Osteoblast (primary cell): ENCODE data around the gene UNKL. TPM values are rescaled to one million over a fixed set of nuclear protein-coding genes. Genes with fewer than 3 reads are reported as not detected.

Experiments
- DNase-seq: peaks from one replicate; pipeline ENCODE4 v3.0.0; 2011; ENCODE audit warnings: low spot score, mixed read lengths; ENCODE audit not compliant: insufficient read length; ENCODE audit errors: missing footprints
- H2AFZ ChIP-seq: 2 replicates; pipeline ENCODE4 v1.6.0; 2011; ENCODE audit warnings: mild to moderate bottlenecking, low read length
- H3K27ac ChIP-seq: 2 replicates; pipeline ENCODE4 v1.5.1; 2011; ENCODE audit warnings: mild to moderate bottlenecking, low read depth, low read length, moderate library complexity
- H3K27me3 ChIP-seq: 2 replicates; pipeline ENCODE4 v1.6.0; 2012; ENCODE audit warnings: mild to moderate bottlenecking, control low read depth, inconsistent platforms, low read length, moderate library complexity; ENCODE audit not compliant: insufficient read depth
- H3K36me3 ChIP-seq: 2 replicates; pipeline ENCODE4 v1.5.1; 2011; ENCODE audit warnings: mild to moderate bottlenecking, low read length, control low read depth, moderate library complexity; ENCODE audit not compliant: insufficient read depth
- H3K4me1 ChIP-seq: 2 replicates; pipeline ENCODE4 v1.5.1; 2011; ENCODE audit warnings: mild to moderate bottlenecking, low read length, control low read depth, moderate library complexity; ENCODE audit not compliant: insufficient read depth
- H3K4me2 ChIP-seq: 2 replicates; pipeline ENCODE4 v1.6.0; 2011; ENCODE audit warnings: mild to moderate bottlenecking, low read length; ENCODE audit not compliant: insufficient read depth
- H3K4me3 ChIP-seq: fragments of 200-600 bp; sonication (generic); 3 replicates; pipeline ENCODE4 v1.5.1; 2012; ENCODE audit warnings: mild to moderate bottlenecking, low read length, inconsistent platforms; ENCODE audit not compliant: insufficient read depth
- H3K79me2 ChIP-seq: 2 replicates; pipeline ENCODE4 v1.6.0; 2012; ENCODE audit warnings: mild to moderate bottlenecking, low read length, control low read depth, inconsistent platforms; ENCODE audit not compliant: insufficient read depth
- H3K9me3 ChIP-seq: 2 replicates; pipeline ENCODE4 v1.5.1; 2011; ENCODE audit warnings: low read depth, low read length, control low read depth
- H4K20me1 ChIP-seq: 2 replicates; pipeline ENCODE4 v1.6.0; 2012; ENCODE audit warnings: mild to moderate bottlenecking, low read length, control low read depth; ENCODE audit not compliant: insufficient read depth
- CTCF ChIP-seq: IDR thresholded peaks from 2 replicates; pipeline ENCODE4 v1.5.1; 2011; ENCODE audit warnings: mild to moderate bottlenecking, low read depth, low read length, moderate library complexity; ENCODE audit errors: extremely low read depth
- total RNA-seq: library from RNA; depleted of rRNA; stranded (reverse); fragments of >200 nt; gene quantifications from 2 replicates; pipeline ENCODE4 v1.2.3, GENCODE V29; 2012

Gene UNKL
- total RNA-seq, 1 donor, result 10.1 TPM

- peaks cover 15% of the 10 kb centered on the region for H3K4me1 ChIP-seq
- peaks cover 24% of the 10 kb centered on the region for H4K20me1 ChIP-seq
- TF ChIP-seq CTCF, result no peak
Measured at GRCh38 chr16:1354815-1355540, 59.5 kb downstream of the UNKL start.

GRCh38 chr16:1351582-1352362 is 62.7 kb downstream of the UNKL start, which contains the start of the genes GNPTG and TSR3:
Gene GNPTG (plus strand): TSS chr16:1351931. CDS start chr16:1351966, 35 bp downstream.
Gene TSR3 (minus strand): TSS chr16:1351878. CDS start chr16:1351804, 74 bp downstream.
- Histone ChIP-seq H3K4me1 (peaks cover 15% of the 10 kb centered on the region), H3K4me3 (peak within 1 kb of the TSS; percentile 97), H3K27ac (peak within 1 kb of the TSS; percentile 51), H3K27me3 (no peaks in the 10 kb centered on the region), H3K9me3 (no peaks in the 10 kb centered on the region), H4K20me1 (peaks cover 16% of the 10 kb centered on the region), H3K36me3 (peaks cover 20% of the 10 kb centered on the region), H2AFZ (peak within 1 kb of the TSS; percentile 81), H3K4me2 (peak within 1 kb of the TSS; percentile 99), H3K79me2 (peaks cover 69% of the 10 kb centered on the region)
- TF ChIP-seq CTCF, result no peak
- peak; percentile 100 for DNase-seq

More at GRCh38 chr16:1354815-1355540, 59.5 kb downstream of the UNKL start:
- Histone ChIP-seq H3K9me3 (no peaks in the 10 kb centered on the region), H3K27ac (no peak overlapping the region), H2AFZ (no peak overlapping the region), H3K27me3 (no peaks in the 10 kb centered on the region), H3K79me2 (peaks cover 96% of the 10 kb centered on the region), H3K4me2 (no peak overlapping the region), H3K4me3 (no peak overlapping the region), H3K36me3 (peaks cover 9% of the 10 kb centered on the region)
- no peak for DNase-seq

- Histone ChIP-seq H4K20me1 (peaks cover 16% of the 10 kb centered on the region), H3K4me1 (peaks cover 15% of the 10 kb centered on the region), H3K79me2 (peaks cover 63% of the 10 kb centered on the region), H3K4me2 (peak overlapping the region; percentile 99), H3K36me3 (peaks cover 20% of the 10 kb centered on the region), H3K9me3 (no peaks in the 10 kb centered on the region), H2AFZ (peak overlapping the region; percentile 51), H3K27me3 (no peaks in the 10 kb centered on the region), H3K27ac (peak overlapping the region; percentile 45), H3K4me3 (peak overlapping the region; percentile 97)
- TF ChIP-seq CTCF, result no peak
- DNase-seq, result no peak
Measured at GRCh38 chr16:1351215-1351581, 63.3 kb downstream of the UNKL start.

GRCh38 chr16:1350691-1351090 is 63.8 kb downstream of the UNKL start:
- Histone ChIP-seq H3K79me2 (peaks cover 58% of the 10 kb centered on the region), H3K36me3 (peaks cover 20% of the 10 kb centered on the region), H3K27me3 (no peaks in the 10 kb centered on the region), H3K4me1 (peaks cover 15% of the 10 kb centered on the region), H3K27ac (peak overlapping the region; percentile 45), H3K4me2 (peak overlapping the region; percentile 99), H3K9me3 (no peaks in the 10 kb centered on the region), H3K4me3 (peak overlapping the region; percentile 97), H4K20me1 (peaks cover 16% of the 10 kb centered on the region), H2AFZ (no peak overlapping the region)
- no peak for TF ChIP-seq CTCF
- DNase-seq, result no peak
